Measurements from ENCODE around the gene DUSP6. TPM values are rescaled to one million over a fixed set of nuclear protein-coding genes. Genes with fewer than 3 reads are reported as not detected.

The DUSP6 gene
- total and polyA plus RNA-seq, 5 donors from 2014 or later = 8.8 to 27.1 (median 14.1) TPM

- Mint-ChIP-seq H3K4me3 (no peak overlapping the region), H3K27ac (no peak overlapping the region), H3K4me1 (peaks cover 0 to 11% (median 0%) of the 10 kb centered on the region in 4 donors), H3K9me3 (no peaks in the 10 kb centered on the region), H3K27me3 (no peaks in the 10 kb centered on the region), H3K36me3 (no peaks in the 10 kb centered on the region)
- Histone ChIP-seq H3K36me3 (ENCODE audit: control insufficient read depth, insufficient read depth, low read length) (no peaks in the 10 kb centered on the region), H3K27ac (ENCODE audit: insufficient read depth, low read length, poor library complexity, severe bottlenecking) (no peak overlapping the region), H3K27me3 (ENCODE audit: control insufficient read depth, insufficient read depth, low read length) (no peaks in the 10 kb centered on the region), H3K9me3 (ENCODE audit: control insufficient read depth in 2 of 2, low read length in 2 of 2) (no peaks in the 10 kb centered on the region), H3K4me1 (ENCODE audit: control insufficient read depth, insufficient read depth, low read length, poor library complexity, severe bottlenecking) (no peaks in the 10 kb centered on the region), H3K4me3 (ENCODE audit: low read depth, low read length) (no peak overlapping the region)
- DNase-seq (no peak), ATAC-seq (ENCODE audit: low read depth in 2 of 2) (no peak)
Observed at GRCh38 chr12:89370421-89370831, 18.1 kb upstream of the DUSP6 start.

DNA sequence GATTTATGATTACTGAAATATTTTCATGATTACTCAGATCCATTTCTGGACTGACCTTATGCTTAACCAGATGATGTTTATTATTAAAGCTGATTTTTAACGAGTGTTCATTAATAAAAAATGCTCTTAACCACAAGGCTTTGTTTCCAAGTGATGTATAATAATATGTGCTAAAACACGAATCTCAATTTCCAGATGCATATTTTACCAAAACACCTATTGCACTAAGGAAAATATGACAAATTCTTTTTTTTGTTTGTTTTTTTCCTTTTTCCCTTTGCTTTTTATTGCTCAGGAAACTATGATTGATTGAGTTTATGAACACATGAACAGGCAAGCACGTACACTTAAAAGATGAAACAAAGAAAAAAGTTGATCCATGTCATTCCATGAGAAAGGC, 16.9 kb upstream of the DUSP6 start:
- Mint-ChIP-seq H3K9me3 (no peaks in the 10 kb centered on the region), H3K36me3 (no peaks in the 10 kb centered on the region), H3K27me3 (no peaks in the 10 kb centered on the region), H3K27ac (no peak overlapping the region), H3K4me1 (peaks cover 0 to 11% (median 0%) of the 10 kb centered on the region in 4 donors), H3K4me3 (no peak overlapping the region)
- no peaks in the 10 kb centered on the region for H3K36me3 ChIP-seq (ENCODE audit: control insufficient read depth, insufficient read depth, low read length)
- H3K27ac ChIP-seq (ENCODE audit: insufficient read depth, low read length, poor library complexity, severe bottlenecking) = no peak overlapping the region
- no peaks in the 10 kb centered on the region for H3K9me3 ChIP-seq (ENCODE audit: control insufficient read depth in 2 of 2, low read length in 2 of 2)
- ATAC-seq (ENCODE audit: low read depth in 2 of 2) = no peak
- no peak for DNase-seq
- no peaks in the 10 kb centered on the region for H3K27me3 ChIP-seq (ENCODE audit: control insufficient read depth, insufficient read depth, low read length)
- H3K4me3 ChIP-seq (ENCODE audit: low read depth, low read length) = no peak overlapping the region
- no peaks in the 10 kb centered on the region for H3K4me1 ChIP-seq (ENCODE audit: control insufficient read depth, insufficient read depth, low read length, poor library complexity, severe bottlenecking)

GRCh38 chr12:89368391-89368790, 16.1 kb upstream of the DUSP6 start:
- H3K4me1 ChIP-seq (ENCODE audit: control insufficient read depth, insufficient read depth, low read length, poor library complexity, severe bottlenecking) = no peaks in the 10 kb centered on the region
- no peak overlapping the region for H3K4me3 Mint-ChIP-seq
- no peaks in the 10 kb centered on the region for H3K27me3 ChIP-seq (ENCODE audit: control insufficient read depth, insufficient read depth, low read length)
- no peaks in the 10 kb centered on the region for H3K9me3 ChIP-seq (ENCODE audit: control insufficient read depth in 2 of 2, low read length in 2 of 2)
- no peak for ATAC-seq (ENCODE audit: low read depth in 2 of 2)
- DNase-seq = no peak
- no peaks in the 10 kb centered on the region for H3K9me3 Mint-ChIP-seq
- H3K4me1 Mint-ChIP-seq = peaks cover 0 to 15% (median 1%) of the 10 kb centered on the region in 4 donors
- H3K27me3 Mint-ChIP-seq = no peaks in the 10 kb centered on the region
- no peak overlapping the region for H3K27ac ChIP-seq (ENCODE audit: insufficient read depth, low read length, poor library complexity, severe bottlenecking)
- no peak overlapping the region for H3K4me3 ChIP-seq (ENCODE audit: low read depth, low read length)
- H3K36me3 Mint-ChIP-seq = peaks cover 4% of the 10 kb centered on the region
- H3K36me3 ChIP-seq (ENCODE audit: control insufficient read depth, insufficient read depth, low read length) = no peaks in the 10 kb centered on the region
- H3K27ac Mint-ChIP-seq = no peak overlapping the region

GRCh38 chr12:89366676-89367364, 14.5 kb upstream of the DUSP6 start:
- Mint-ChIP-seq H3K9me3 (no peaks in the 10 kb centered on the region), H3K4me3 (no peak overlapping the region), H3K27ac (no peak overlapping the region), H3K27me3 (no peaks in the 10 kb centered on the region), H3K4me1 (peaks cover 0 to 20% (median 6%) of the 10 kb centered on the region in 4 donors), H3K36me3 (peaks cover 5% of the 10 kb centered on the region)
- DNase-seq (no peak), ATAC-seq (ENCODE audit: low read depth in 2 of 2) (no peak)
- Histone ChIP-seq H3K9me3 (ENCODE audit: control insufficient read depth in 2 of 2, low read length in 2 of 2) (no peaks in the 10 kb centered on the region), H3K4me1 (ENCODE audit: control insufficient read depth, insufficient read depth, low read length, poor library complexity, severe bottlenecking) (no peaks in the 10 kb centered on the region), H3K27ac (ENCODE audit: insufficient read depth, low read length, poor library complexity, severe bottlenecking) (no peak overlapping the region), H3K4me3 (ENCODE audit: low read depth, low read length) (no peak overlapping the region), H3K36me3 (ENCODE audit: control insufficient read depth, insufficient read depth, low read length) (no peaks in the 10 kb centered on the region), H3K27me3 (ENCODE audit: control insufficient read depth, insufficient read depth, low read length) (no peaks in the 10 kb centered on the region)

DNA sequence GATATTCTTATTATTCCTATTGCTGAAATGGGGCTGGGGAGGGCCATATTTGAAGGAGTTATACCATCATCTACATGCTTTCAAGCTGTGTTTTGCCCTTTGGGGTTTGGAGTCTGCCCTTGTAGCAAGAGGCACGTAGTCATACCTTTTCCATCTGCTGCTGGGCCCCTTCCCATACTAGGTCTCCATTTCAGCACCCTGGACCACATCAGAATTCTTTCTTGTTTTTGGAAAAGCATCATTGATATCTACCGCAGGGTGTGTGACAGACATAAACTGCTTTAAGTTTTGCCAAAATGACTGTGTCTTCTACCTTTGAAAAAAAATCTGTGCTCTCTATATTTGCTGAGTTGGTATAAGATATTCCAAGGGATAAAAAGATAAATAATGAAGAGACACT, 12.3 kb upstream of the DUSP6 start:
- no peaks in the 10 kb centered on the region for H3K9me3 ChIP-seq (ENCODE audit: control insufficient read depth in 2 of 2, low read length in 2 of 2)
- H3K4me1 ChIP-seq (ENCODE audit: control insufficient read depth, insufficient read depth, low read length, poor library complexity, severe bottlenecking) = no peaks in the 10 kb centered on the region
- H3K9me3 Mint-ChIP-seq = no peaks in the 10 kb centered on the region
- no peak for ATAC-seq (ENCODE audit: low read depth in 2 of 2)
- H3K27me3 ChIP-seq (ENCODE audit: control insufficient read depth, insufficient read depth, low read length) = no peaks in the 10 kb centered on the region
- H3K27ac Mint-ChIP-seq = no peak overlapping the region
- H3K4me3 Mint-ChIP-seq = no peak overlapping the region
- H3K36me3 ChIP-seq (ENCODE audit: control insufficient read depth, insufficient read depth, low read length) = no peaks in the 10 kb centered on the region
- peaks cover 0 to 11% (median 8%) of the 10 kb centered on the region in 4 donors for H3K4me1 Mint-ChIP-seq
- no peak for DNase-seq
- no peak overlapping the region for H3K27ac ChIP-seq (ENCODE audit: insufficient read depth, low read length, poor library complexity, severe bottlenecking)
- no peak overlapping the region for H3K4me3 ChIP-seq (ENCODE audit: low read depth, low read length)
- H3K36me3 Mint-ChIP-seq = peaks cover 5% of the 10 kb centered on the region
- peaks cover 9% of the 10 kb centered on the region for H3K27me3 Mint-ChIP-seq

GRCh38 chr12:89364058-89364457, 11.8 kb upstream of the DUSP6 start:
- Histone ChIP-seq H3K9me3 (ENCODE audit: control insufficient read depth in 2 of 2, low read length in 2 of 2) (no peaks in the 10 kb centered on the region), H3K27me3 (ENCODE audit: control insufficient read depth, insufficient read depth, low read length) (no peaks in the 10 kb centered on the region), H3K4me1 (ENCODE audit: control insufficient read depth, insufficient read depth, low read length, poor library complexity, severe bottlenecking) (no peaks in the 10 kb centered on the region), H3K36me3 (ENCODE audit: control insufficient read depth, insufficient read depth, low read length) (no peaks in the 10 kb centered on the region), H3K27ac (ENCODE audit: insufficient read depth, low read length, poor library complexity, severe bottlenecking) (no peak overlapping the region), H3K4me3 (ENCODE audit: low read depth, low read length) (no peak overlapping the region)
- peaks cover 9% of the 10 kb centered on the region for H3K27me3 Mint-ChIP-seq
- no peak for DNase-seq
- H3K4me1 Mint-ChIP-seq = peaks cover 0 to 11% (median 8%) of the 10 kb centered on the region in 4 donors
- peaks cover 5% of the 10 kb centered on the region for H3K36me3 Mint-ChIP-seq
- no peak overlapping the region for H3K4me3 Mint-ChIP-seq
- no peaks in the 10 kb centered on the region for H3K9me3 Mint-ChIP-seq
- H3K27ac Mint-ChIP-seq = no peak overlapping the region
- ATAC-seq (ENCODE audit: low read depth in 2 of 2) = no peak

GRCh38 chr12:89363582-89363981, 11.3 kb upstream of the DUSP6 start:
- Mint-ChIP-seq H3K4me1 (peaks cover 0 to 11% (median 8%) of the 10 kb centered on the region in 4 donors), H3K4me3 (no peak overlapping the region), H3K27ac (peak overlapping the region in 1 of 3 donors; percentile 26), H3K36me3 (peaks cover 5% of the 10 kb centered on the region), H3K9me3 (no peaks in the 10 kb centered on the region), H3K27me3 (peaks cover 9% of the 10 kb centered on the region)
- no peaks in the 10 kb centered on the region for H3K36me3 ChIP-seq (ENCODE audit: control insufficient read depth, insufficient read depth, low read length)
- no peak for DNase-seq
- H3K4me3 ChIP-seq (ENCODE audit: low read depth, low read length) = no peak overlapping the region
- no peak overlapping the region for H3K27ac ChIP-seq (ENCODE audit: insufficient read depth, low read length, poor library complexity, severe bottlenecking)
- no peaks in the 10 kb centered on the region for H3K4me1 ChIP-seq (ENCODE audit: control insufficient read depth, insufficient read depth, low read length, poor library complexity, severe bottlenecking)
- H3K9me3 ChIP-seq (ENCODE audit: control insufficient read depth in 2 of 2, low read length in 2 of 2) = no peaks in the 10 kb centered on the region
- ATAC-seq (ENCODE audit: low read depth in 2 of 2) = no peak
- H3K27me3 ChIP-seq (ENCODE audit: control insufficient read depth, insufficient read depth, low read length) = no peaks in the 10 kb centered on the region

GRCh38 chr12:89363084-89363483, 10.8 kb upstream of the DUSP6 start:
- no peaks in the 10 kb centered on the region for H3K27me3 ChIP-seq (ENCODE audit: control insufficient read depth, insufficient read depth, low read length)
- DNase-seq = no peak
- Mint-ChIP-seq H3K36me3 (peaks cover 5% of the 10 kb centered on the region), H3K27me3 (peaks cover 9% of the 10 kb centered on the region), H3K4me1 (peaks cover 0 to 11% (median 8%) of the 10 kb centered on the region in 4 donors), H3K4me3 (no peak overlapping the region), H3K9me3 (no peaks in the 10 kb centered on the region), H3K27ac (peak overlapping the region in 1 of 3 donors; percentile 26)
- no peak for ATAC-seq (ENCODE audit: low read depth in 2 of 2)
- H3K36me3 ChIP-seq (ENCODE audit: control insufficient read depth, insufficient read depth, low read length) = no peaks in the 10 kb centered on the region
- no peaks in the 10 kb centered on the region for H3K4me1 ChIP-seq (ENCODE audit: control insufficient read depth, insufficient read depth, low read length, poor library complexity, severe bottlenecking)
- H3K27ac ChIP-seq (ENCODE audit: insufficient read depth, low read length, poor library complexity, severe bottlenecking) = no peak overlapping the region
- H3K9me3 ChIP-seq (ENCODE audit: control insufficient read depth in 2 of 2, low read length in 2 of 2) = no peaks in the 10 kb centered on the region
- no peak overlapping the region for H3K4me3 ChIP-seq (ENCODE audit: low read depth, low read length)

All from CD4-positive, CD25-positive, alpha-beta regulatory T cell (primary cell).